IMR-90 (cell line): ENCODE data around the gene IGSF22. TPM values are rescaled to one million over a fixed set of nuclear protein-coding genes. Genes with fewer than 3 reads are reported as not detected.

ENCODE experiments used
- ATAC-seq: fragments of 200-7000 bp; cut with Tn5 transposase; 2 replicates; pipeline ENCODE4 v1.9.1; 2020; ENCODE audit warnings: low read depth, mild to moderate bottlenecking, moderate library complexity
- BruUV-seq: library from RNA; stranded (reverse); fragments of 400-500 nt; replicated peaks from 2 replicates; lab custom pipeline; 2021; lab: Mats Ljungman, UMichigan
- CTCF ChIA-PET: fragments of 300-600 bp; formaldehyde crosslinking; extraction: SDS; loops from one replicate; lab custom pipeline; 2021; ENCODE audit warnings: antibody characterized with exemption; lab: Yijun Ruan, JAX
- POLR2A ChIA-PET: fragments of 300-600 bp; sonication (Branson Sonifier 250); formaldehyde crosslinking; loops from one replicate; lab custom pipeline; 2022; ENCODE audit warnings: antibody characterized with exemption; ENCODE audit not compliant: unreplicated experiment; lab: Charles Lee
- DNase-seq: peaks from one replicate; pipeline ENCODE4 v3.0.0; 2013
- H2AFZ ChIP-seq: replicated peaks from 2 replicates; pipeline ENCODE3; 2013; ENCODE audit warnings: low read length, mild to moderate bottlenecking; ENCODE audit not compliant: poor library complexity
- H2AK5ac ChIP-seq: 2 replicates; pipeline ENCODE4 v1.6.1; 2013; ENCODE audit warnings: low read depth, low read length, inconsistent platforms
- H2AK9ac ChIP-seq: replicated peaks from 2 replicates; pipeline ENCODE3; 2013; ENCODE audit warnings: mild to moderate bottlenecking, low read depth, low read length, moderate library complexity; ENCODE audit not compliant: poor library complexity
- H2BK120ac ChIP-seq: 2 replicates; pipeline ENCODE4 v1.6.1; 2013; ENCODE audit warnings: low read depth, low read length, inconsistent platforms
- H2BK15ac ChIP-seq: 3 replicates; pipeline ENCODE4 v1.6.1; 2013; ENCODE audit warnings: low read depth, low read length, inconsistent platforms
- H2BK20ac ChIP-seq: 2 replicates; pipeline ENCODE4 v1.6.1; 2013; ENCODE audit warnings: low read depth, mild to moderate bottlenecking, inconsistent platforms, low read length, moderate library complexity
- H2BK5ac ChIP-seq: 2 replicates; pipeline ENCODE4 v1.6.1; 2013; ENCODE audit warnings: mild to moderate bottlenecking, low read depth, low read length, inconsistent platforms; ENCODE audit not compliant: poor library complexity, severe bottlenecking
- H3K14ac ChIP-seq: replicated peaks from 2 replicates; pipeline ENCODE4 v1.6.1; 2013; ENCODE audit warnings: low read depth, low read length, inconsistent platforms
- H3K18ac ChIP-seq: 2 replicates; pipeline ENCODE4 v1.6.1; 2013; ENCODE audit warnings: low read depth, low read length, control low read depth
- H3K23ac ChIP-seq: 2 replicates; pipeline ENCODE4 v1.6.1; 2013; ENCODE audit warnings: low read depth, low read length, inconsistent platforms
- H3K27ac ChIP-seq: 2 replicates; pipeline ENCODE4 v1.5.1; 2013; ENCODE audit warnings: mild to moderate bottlenecking, control low read depth, low read length; ENCODE audit not compliant: insufficient read depth
- H3K27me3 ChIP-seq: 2 replicates; pipeline ENCODE4 v1.6.1; 2013; ENCODE audit warnings: low read length; ENCODE audit not compliant: control insufficient read depth, insufficient read depth
- H3K36me3 ChIP-seq: 2 replicates; pipeline ENCODE4 v1.6.1; 2013; ENCODE audit warnings: low read length, mixed read lengths; ENCODE audit not compliant: control insufficient read depth, insufficient read depth
- H3K4ac ChIP-seq: 2 replicates; pipeline ENCODE4 v1.6.1; 2013; ENCODE audit warnings: low read depth, low read length, inconsistent platforms
- H3K4me1 ChIP-seq: 2 replicates; pipeline ENCODE4 v1.6.1; 2013; ENCODE audit warnings: low read length, mixed read lengths; ENCODE audit not compliant: control insufficient read depth, insufficient read depth
- H3K4me2 ChIP-seq: 2 replicates; pipeline ENCODE4 v1.6.1; 2013; ENCODE audit warnings: low read depth, mild to moderate bottlenecking, control low read depth, low read length, moderate library complexity
- H3K4me3 ChIP-seq: 2 replicates; pipeline ENCODE4 v1.5.1; 2013; ENCODE audit warnings: low read depth, mild to moderate bottlenecking, control low read depth, low read length, moderate library complexity; ENCODE audit not compliant: insufficient read depth
- H3K56ac ChIP-seq: 2 replicates; pipeline ENCODE4 v1.6.1; 2013; ENCODE audit warnings: low read length, inconsistent platforms; ENCODE audit not compliant: insufficient read depth; ENCODE audit errors: extremely low read depth
- H3K79me1 ChIP-seq, 2 experiments: 2 replicates each; pipeline ENCODE4 v1.6.1; 2013; ENCODE audit warnings: low read length in 2 of 2, inconsistent platforms in 1 of 2, low read depth in 1 of 2
- H3K9ac ChIP-seq: 2 replicates; pipeline ENCODE4 v1.6.1; 2013; ENCODE audit warnings: low read depth, low read length, control low read depth
- H3K9me1 ChIP-seq: 2 replicates; pipeline ENCODE4 v1.6.1; 2013; ENCODE audit warnings: low read length, inconsistent platforms; ENCODE audit not compliant: insufficient read depth
- H3K9me3 ChIP-seq: 2 replicates; pipeline ENCODE4 v1.6.1; 2013; ENCODE audit warnings: low read length; ENCODE audit not compliant: control insufficient read depth, insufficient read depth
- H4K20me1 ChIP-seq: 2 replicates; pipeline ENCODE4 v1.6.1; 2013; ENCODE audit warnings: low read length, inconsistent platforms; ENCODE audit not compliant: insufficient read depth
- H4K5ac ChIP-seq: 2 replicates; pipeline ENCODE4 v1.6.1; 2013; ENCODE audit warnings: mild to moderate bottlenecking, low read depth, low read length, control low read depth
- H4K8ac ChIP-seq, 2 experiments: 2 replicates each; pipeline ENCODE4 v1.6.1; 2013; ENCODE audit warnings: low read depth in 2 of 2, low read length in 2 of 2, control low read depth in 1 of 2, inconsistent platforms in 1 of 2
- H4K91ac ChIP-seq: 2 replicates; pipeline ENCODE4 v1.6.1; 2013; ENCODE audit warnings: low read depth, low read length, inconsistent platforms; ENCODE audit not compliant: insufficient read depth
- BHLHE40 ChIP-seq: fragments of 150-350 bp; IDR thresholded peaks from 2 replicates; pipeline ENCODE4 v1.6.1; 2016; ENCODE audit warnings: mild to moderate bottlenecking, low read depth, low read length
- CEBPB ChIP-seq: IDR thresholded peaks from 2 replicates; pipeline ENCODE4 v1.6.1; 2012; ENCODE audit warnings: low read depth, low read length, improper control_type of control experiment
- CHD1 ChIP-seq: IDR thresholded peaks from 2 replicates; pipeline ENCODE4 v1.6.1; 2012; ENCODE audit warnings: low read depth, low read length, improper control_type of control experiment
- ELK1 ChIP-seq: fragments of 150-350 bp; IDR thresholded peaks from 2 replicates; pipeline ENCODE4 v1.6.1; 2016; ENCODE audit warnings: low read depth, mild to moderate bottlenecking, low read length, moderate library complexity, borderline replicate concordance
- FOS ChIP-seq: fragments of 150-350 bp; IDR thresholded peaks from 2 replicates; pipeline ENCODE4 v1.6.1; 2016; ENCODE audit warnings: low read depth, low read length
- MAFK ChIP-seq: IDR thresholded peaks from 2 replicates; pipeline ENCODE4 v1.6.1; 2012; ENCODE audit warnings: low read depth, low read length, improper control_type of control experiment
- MAZ ChIP-seq: IDR thresholded peaks from 2 replicates; pipeline ENCODE4 v1.6.1; 2012; ENCODE audit warnings: low read depth, mild to moderate bottlenecking, low read length, improper control_type of control experiment, moderate library complexity, borderline replicate concordance
- MXI1 ChIP-seq: IDR thresholded peaks from 2 replicates; pipeline ENCODE4 v1.6.1; 2012; ENCODE audit warnings: low read depth, mild to moderate bottlenecking, low read length, moderate library complexity, borderline replicate concordance
- NFE2L2 ChIP-seq: fragments of 150-350 bp; IDR thresholded peaks from 2 replicates; pipeline ENCODE4 v1.6.1; 2016; ENCODE audit warnings: low read depth, mild to moderate bottlenecking, low read length
- POLR2A ChIP-seq: IDR thresholded peaks from 2 replicates; pipeline ENCODE4 v1.6.1; 2012; ENCODE audit warnings: mild to moderate bottlenecking, low read depth, low read length
- RAD21 ChIP-seq: IDR thresholded peaks from 2 replicates; pipeline ENCODE4 v1.6.1; 2012; ENCODE audit warnings: low read length, improper control_type of control experiment
- RCOR1 ChIP-seq: IDR thresholded peaks from 2 replicates; pipeline ENCODE4 v1.6.1; 2012; ENCODE audit warnings: mild to moderate bottlenecking, low read length, improper control_type of control experiment; ENCODE audit not compliant: insufficient replicate concordance
- RFX5 ChIP-seq: IDR thresholded peaks from 2 replicates; pipeline ENCODE4 v1.8.0; 2012; ENCODE audit warnings: low read depth, mild to moderate bottlenecking, low read length, moderate library complexity
- SMC3 ChIP-seq: fragments of 150-350 bp; IDR thresholded peaks from 2 replicates; pipeline ENCODE4 v1.6.1; 2016; ENCODE audit warnings: low read depth, mild to moderate bottlenecking, antibody characterized with exemption, low read length, moderate library complexity
- USF2 ChIP-seq: fragments of 150-350 bp; IDR thresholded peaks from 2 replicates; pipeline ENCODE4 v1.6.1; 2017; ENCODE audit warnings: mild to moderate bottlenecking, antibody characterized with exemption, low read length, low read depth
- WGBS, 2 experiments: methylation state at CpG; one replicate each; pipeline versions ENCODE4 v1.1.5 to v1.1.7; 2013; ENCODE audit warnings: missing lambda C conversion rate in 2 of 2; ENCODE audit not compliant: insufficient read length in 1 of 2; ENCODE audit errors: extremely low coverage in 2 of 2; 5-methylcytosine and 5-hydroxymethylcytosine counted together
- dilution Hi-C: fragments of 300-500 bp; cut with HindIII; formaldehyde crosslinking; loops from one replicate; pipeline ENCODE4 v1.14.3; 2018; ENCODE audit warnings: low sequenced_read_pairs; ENCODE audit not compliant: unreplicated experiment
- in situ Hi-C: fragments of 300-500 bp; cut with MboI; formaldehyde crosslinking; loops from 3 replicates; pipeline ENCODE4 v1.14.3; 2019; ENCODE audit warnings: low sequenced_read_pairs, inconsistent platforms, mixed read lengths
- intact Hi-C: fragments of 100-400 bp; cut with micrococcal nuclease; formaldehyde crosslinking; loops from 2 replicates; pipeline ENCODE4 v1.10.0; 2022
- polyA plus RNA-seq, 3 experiments: library from polyadenylated mRNA; depleted of rRNA; stranded (reverse); fragments of >200 nt; gene quantifications; 2 replicates each; pipeline ENCODE4 v1.2.3, GENCODE V29; 2012; ENCODE audit warnings: low replicate concordance in 1 of 3
- total RNA-seq: library from RNA; depleted of rRNA; stranded (reverse); fragments of >200 nt; gene quantifications from 2 replicates; pipeline ENCODE4 v1.2.3, GENCODE V29; 2012
- TF ChIP-seq, protein P1 (sequence below): conservative IDR thresholded peaks from 2 replicates; pipeline ENCODE4 v1.5.1; 2012; ENCODE audit warnings: mild to moderate bottlenecking, low read depth, low read length, improper control_type of control experiment

Gene IGSF22
- total and polyA plus RNA-seq, 2 of the 4 experiments (the other 2 are of a cell fraction): not detected

DNA sequence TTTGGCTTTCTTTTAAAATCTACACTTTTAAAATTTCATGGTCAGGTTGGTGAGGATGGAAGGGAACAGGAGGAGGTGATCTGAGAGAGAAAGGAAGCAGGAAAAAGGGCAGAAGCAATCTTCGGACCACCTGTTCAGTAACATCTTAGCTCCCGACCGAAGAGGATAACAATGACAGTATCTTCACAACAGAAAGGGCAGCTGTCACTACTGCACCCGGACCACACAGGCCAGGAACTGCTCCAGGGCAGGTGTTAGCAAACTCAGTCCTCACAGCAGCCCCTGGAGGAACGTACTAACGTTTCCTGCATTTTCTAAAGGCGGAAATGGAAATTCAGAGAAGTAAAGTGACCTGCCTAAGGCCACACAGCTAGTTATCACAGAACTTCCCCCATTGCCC lies 48.8 kb upstream of the IGSF22 start:
- H3K56ac ChIP-seq: no peak overlapping the region
- in situ Hi-C loops (no loop called here), dilution Hi-C loops (no loop called here), intact Hi-C loops (loop anchor here (1.0 kb wide), 1 partner anchor 28 kb away; no protein-coding TSS in a partner anchor)
- TF ChIP-seq BHLHE40: no peak
- TF ChIP-seq POLR2A: no peak
- TF ChIP-seq MAZ: no peak
- TF ChIP-seq NFE2L2: no peak
- no peak for TF ChIP-seq RFX5
- TF ChIP-seq ELK1: no peak
- TF ChIP-seq RAD21: no peak
- TF ChIP-seq MAFK: no peak
- TF ChIP-seq RCOR1: no peak
- TF ChIP-seq MXI1: no peak
- no peak for TF ChIP-seq SMC3
- TF ChIP-seq CEBPB: no peak
- TF ChIP-seq FOS: no peak
- TF ChIP-seq USF2: no peak
- TF ChIP-seq, protein P1, sequence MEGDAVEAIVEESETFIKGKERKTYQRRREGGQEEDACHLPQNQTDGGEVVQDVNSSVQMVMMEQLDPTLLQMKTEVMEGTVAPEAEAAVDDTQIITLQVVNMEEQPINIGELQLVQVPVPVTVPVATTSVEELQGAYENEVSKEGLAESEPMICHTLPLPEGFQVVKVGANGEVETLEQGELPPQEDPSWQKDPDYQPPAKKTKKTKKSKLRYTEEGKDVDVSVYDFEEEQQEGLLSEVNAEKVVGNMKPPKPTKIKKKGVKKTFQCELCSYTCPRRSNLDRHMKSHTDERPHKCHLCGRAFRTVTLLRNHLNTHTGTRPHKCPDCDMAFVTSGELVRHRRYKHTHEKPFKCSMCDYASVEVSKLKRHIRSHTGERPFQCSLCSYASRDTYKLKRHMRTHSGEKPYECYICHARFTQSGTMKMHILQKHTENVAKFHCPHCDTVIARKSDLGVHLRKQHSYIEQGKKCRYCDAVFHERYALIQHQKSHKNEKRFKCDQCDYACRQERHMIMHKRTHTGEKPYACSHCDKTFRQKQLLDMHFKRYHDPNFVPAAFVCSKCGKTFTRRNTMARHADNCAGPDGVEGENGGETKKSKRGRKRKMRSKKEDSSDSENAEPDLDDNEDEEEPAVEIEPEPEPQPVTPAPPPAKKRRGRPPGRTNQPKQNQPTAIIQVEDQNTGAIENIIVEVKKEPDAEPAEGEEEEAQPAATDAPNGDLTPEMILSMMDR: no peak
- TF ChIP-seq CHD1: no peak
- H3K4ac ChIP-seq: no peak overlapping the region
- no peak overlapping the region for H2BK5ac ChIP-seq
- no peak overlapping the region for H2AK9ac ChIP-seq
- no peak overlapping the region for H3K18ac ChIP-seq
- ATAC-seq (no peak), DNase-seq (no peak)
- H3K36me3 ChIP-seq: no peaks in the 10 kb centered on the region
- CTCF ChIA-PET: no interaction called here
- no peak overlapping the region for H4K91ac ChIP-seq
- no peak overlapping the region for H3K9ac ChIP-seq
- no peak overlapping the region for H3K14ac ChIP-seq
- no TSS peak for BruUV-seq
- no peaks in the 10 kb centered on the region for H4K20me1 ChIP-seq
- H4K8ac ChIP-seq: no peak overlapping the region
- H2BK15ac ChIP-seq: no peak overlapping the region
- H3K27me3 ChIP-seq: peaks cover 36% of the 10 kb centered on the region
- H3K27ac ChIP-seq: no peak overlapping the region
- H3K4me1 ChIP-seq: no peaks in the 10 kb centered on the region
- H2AK5ac ChIP-seq: no peak overlapping the region
- no peak overlapping the region for H2BK120ac ChIP-seq
- H2BK20ac ChIP-seq: no peak overlapping the region
- no peak overlapping the region for H4K5ac ChIP-seq
- H3K79me1 ChIP-seq: no peaks in the 10 kb centered on the region
- H2AFZ ChIP-seq: no peak overlapping the region
- no peak overlapping the region for H3K4me3 ChIP-seq
- H3K9me3 ChIP-seq: no peaks in the 10 kb centered on the region
- no peak overlapping the region for H3K4me2 ChIP-seq
- WGBS, 2 experiments: 83% methylated on average over 3 of the region's 7 CpGs; no CpG with 5 or more reads in 1 of the 2 experiments
- POLR2A ChIA-PET: interaction anchor here (0.7 kb wide), 1 partner anchor 8 kb away, joined by 3 read pairs; no protein-coding TSS in a partner anchor
- H3K23ac ChIP-seq: no peak overlapping the region
- no peaks in the 10 kb centered on the region for H3K9me1 ChIP-seq
